GM23338 (cell line): ENCODE measurements around the gene HSPE1. TPM values are rescaled to one million over a fixed set of nuclear protein-coding genes. Genes with fewer than 3 reads are reported as not detected.

Source experiments
- ATAC-seq: fragments of 200-7000 bp; cut with Tn5 transposase; 3 replicates; pipeline ENCODE4 v1.9.1; 2020
- DNase-seq: peaks from one replicate; pipeline ENCODE4 v3.0.0-alpha.2; 2015; ENCODE audit warnings: low spot score
- H2AFZ ChIP-seq: fragments of 200-600 bp; sonication (generic); 2 replicates; pipeline ENCODE4 v1.8.0; 2016; ENCODE audit warnings: antibody characterized with exemption, mild to moderate bottlenecking, moderate library complexity
- H3F3A ChIP-seq: fragments of 200-600 bp; sonication (generic); replicated peaks from 2 replicates; pipeline ENCODE4 v1.8.0; 2017; ENCODE audit warnings: antibody characterized with exemption, mixed run types, low read depth
- H3K27ac ChIP-seq: fragments of 200-600 bp; sonication (generic); 2 replicates; pipeline ENCODE4 v1.6.1; 2016; ENCODE audit warnings: low read depth
- H3K27me3 ChIP-seq: fragments of 200-600 bp; sonication (generic); 2 replicates; pipeline ENCODE4 v1.8.0; 2016; ENCODE audit warnings: mild to moderate bottlenecking, mixed run types, moderate library complexity; ENCODE audit not compliant: insufficient read depth
- H3K36me3 ChIP-seq: fragments of 200-600 bp; sonication (generic); 2 replicates; pipeline ENCODE4 v1.8.0; 2016; ENCODE audit warnings: mild to moderate bottlenecking; ENCODE audit not compliant: insufficient read depth
- H3K4me1 ChIP-seq: fragments of 200-600 bp; sonication (generic); 2 replicates; pipeline ENCODE4 v1.8.0; 2016; ENCODE audit warnings: mild to moderate bottlenecking, moderate library complexity; ENCODE audit not compliant: insufficient read depth
- H3K4me2 ChIP-seq: fragments of 200-600 bp; sonication (generic); 2 replicates; pipeline ENCODE4 v1.7.1; 2017; ENCODE audit warnings: mixed run types
- H3K4me3 ChIP-seq: fragments of 200-600 bp; sonication (generic); 2 replicates; pipeline ENCODE4 v1.6.1; 2016; ENCODE audit warnings: mixed run types
- H3K79me2 ChIP-seq: fragments of 200-600 bp; sonication (generic); replicated peaks from 2 replicates; pipeline ENCODE4 v1.8.0; 2017; ENCODE audit warnings: mild to moderate bottlenecking; ENCODE audit not compliant: insufficient read depth
- H3K9me2 ChIP-seq: fragments of 200-600 bp; sonication (generic); 2 replicates; pipeline ENCODE4 v1.8.0; 2017; ENCODE audit not compliant: insufficient read depth
- H4K20me1 ChIP-seq: fragments of 200-600 bp; sonication (generic); replicated peaks from 2 replicates; pipeline ENCODE4 v1.8.0; 2017; ENCODE audit warnings: mild to moderate bottlenecking; ENCODE audit not compliant: insufficient read depth
- H3K27ac Mint-ChIP-seq: 2 replicates; pipeline ENCODE4 v1.8.0; 2020; ENCODE audit warnings: inconsistent platforms, mild to moderate bottlenecking, moderate library complexity, mixed read lengths
- H3K27me3 Mint-ChIP-seq: 3 replicates; pipeline ENCODE4 v1.8.0; 2022; ENCODE audit warnings: low read depth, mild to moderate bottlenecking, moderate library complexity, mixed read lengths, inconsistent platforms; ENCODE audit not compliant: insufficient read depth, poor library complexity
- H3K36me3 Mint-ChIP-seq: 3 replicates; pipeline ENCODE4 v1.8.0; 2021; ENCODE audit warnings: low read depth, mild to moderate bottlenecking, inconsistent platforms, moderate library complexity, mixed read lengths
- H3K4me1 Mint-ChIP-seq: 3 replicates; pipeline ENCODE4 v1.8.0; 2020; ENCODE audit warnings: mild to moderate bottlenecking, inconsistent platforms, mixed read lengths
- H3K4me3 Mint-ChIP-seq: 3 replicates; pipeline ENCODE4 v1.8.0; 2021; ENCODE audit warnings: moderate library complexity, mild to moderate bottlenecking, inconsistent platforms, mixed read lengths
- H3K9me3 Mint-ChIP-seq: 3 replicates; pipeline ENCODE4 v1.8.0; 2020; ENCODE audit warnings: moderate library complexity, mild to moderate bottlenecking, inconsistent platforms, mixed read lengths
- CREB1 ChIP-seq: fragments of 250-450 bp; sonication (Bioruptor Pico); IDR thresholded peaks from 2 replicates; pipeline ENCODE4 v1.5.0; 2020; ENCODE audit warnings: low read depth, mild to moderate bottlenecking, moderate library complexity
- EZH2 ChIP-seq: fragments of 200-600 bp; sonication (generic); IDR thresholded peaks from one replicate; pipeline ENCODE4 v1.8.0; 2017; ENCODE audit warnings: antibody characterized with exemption, mild to moderate bottlenecking, low read depth; ENCODE audit not compliant: unreplicated experiment
- EZH2phosphoT487 ChIP-seq: fragments of 200-600 bp; sonication (generic); IDR thresholded peaks from one replicate; pipeline ENCODE4 v1.8.1; 2018; ENCODE audit warnings: antibody characterized with exemption; ENCODE audit not compliant: unreplicated experiment
- JUNB ChIP-seq: IDR thresholded peaks from one replicate; pipeline ENCODE4 v1.6.1; 2016; ENCODE audit warnings: antibody characterized with exemption; ENCODE audit not compliant: unreplicated experiment
- NANOG ChIP-seq: IDR thresholded peaks from 2 replicates; pipeline ENCODE4 v1.6.1; 2016; ENCODE audit warnings: antibody characterized with exemption, borderline replicate concordance
- POLR2AphosphoS5 ChIP-seq: IDR thresholded peaks from 2 replicates; pipeline ENCODE4 v1.6.1; 2016; ENCODE audit warnings: antibody characterized with exemption, low read depth
- ZNF114 ChIP-seq: fragments of 250-450 bp; sonication (Bioruptor Pico); IDR thresholded peaks from 2 replicates; pipeline ENCODE4 v1.5.0; 2020; ENCODE audit warnings: mild to moderate bottlenecking, moderate library complexity
- ZNF331 ChIP-seq: fragments of 250-450 bp; sonication (Bioruptor Pico); IDR thresholded peaks from 2 replicates; pipeline ENCODE4 v1.5.0; 2020; ENCODE audit warnings: low read depth, mild to moderate bottlenecking, moderate library complexity
- long read RNA-seq: library from polyadenylated mRNA; unstranded; transcript quantifications from one replicate; pipeline ENCODE4 v2.0.0, GENCODE V29; 2020; ENCODE audit not compliant: unreplicated experiment
- polyA plus RNA-seq: library from polyadenylated mRNA; unstranded; fragments of >200 nt; fragmentation: Nextera tagmentation; extraction: Ambion mirVana; gene quantifications from 2 replicates; pipeline ENCODE4 v1.2.1, GENCODE V29; 2016
- total RNA-seq: library from RNA; depleted of rRNA; stranded (reverse); fragments of >200 nt; shearing (Covaris generic); gene quantifications from 2 replicates; pipeline ENCODE4 v1.2.3, GENCODE V29; 2014; rRNA removed
- TF ChIP-seq, protein P1 (sequence below): IDR thresholded peaks from one replicate; pipeline ENCODE4 v1.6.1; 2018; ENCODE audit warnings: antibody characterized with exemption; ENCODE audit not compliant: unreplicated experiment
- TF ChIP-seq, protein P2 (sequence below), 2 experiments: fragments of 200-600 bp in 1 of 2; sonication (generic) in 1 of 2; conservative IDR thresholded peaks; 2 replicates each; pipeline versions ENCODE4 v1.5.1 to v1.6.1; 2016 to 2017; ENCODE audit warnings: antibody characterized with exemption in 2 of 2, low read depth in 2 of 2, mild to moderate bottlenecking in 2 of 2, moderate library complexity in 1 of 2
- TF ChIP-seq, protein P3 (sequence below): fragments of 250-450 bp; sonication (Bioruptor Pico); IDR thresholded peaks from 2 replicates; pipeline ENCODE4 v1.5.0; 2020; ENCODE audit warnings: mild to moderate bottlenecking, moderate library complexity
- TF ChIP-seq, protein P4 (sequence below): IDR thresholded peaks from 2 replicates; pipeline ENCODE4 v1.6.1; 2016; ENCODE audit warnings: antibody characterized with exemption

The HSPE1 gene
- total RNA-seq (286 and 328 TPM in 2 replicates), polyA plus RNA-seq (1,493 and 1,529 TPM in 2 replicates)
- long read RNA-seq, transcript HSPE1-201 (4 exons, 950 nt): major isoform, 409 of 433 reads
- long read RNA-seq, partial matches to known transcripts: 12 of 433 reads
- long read RNA-seq, other reads (novel, unspliced or antisense): 9 of 433 reads

DNA sequence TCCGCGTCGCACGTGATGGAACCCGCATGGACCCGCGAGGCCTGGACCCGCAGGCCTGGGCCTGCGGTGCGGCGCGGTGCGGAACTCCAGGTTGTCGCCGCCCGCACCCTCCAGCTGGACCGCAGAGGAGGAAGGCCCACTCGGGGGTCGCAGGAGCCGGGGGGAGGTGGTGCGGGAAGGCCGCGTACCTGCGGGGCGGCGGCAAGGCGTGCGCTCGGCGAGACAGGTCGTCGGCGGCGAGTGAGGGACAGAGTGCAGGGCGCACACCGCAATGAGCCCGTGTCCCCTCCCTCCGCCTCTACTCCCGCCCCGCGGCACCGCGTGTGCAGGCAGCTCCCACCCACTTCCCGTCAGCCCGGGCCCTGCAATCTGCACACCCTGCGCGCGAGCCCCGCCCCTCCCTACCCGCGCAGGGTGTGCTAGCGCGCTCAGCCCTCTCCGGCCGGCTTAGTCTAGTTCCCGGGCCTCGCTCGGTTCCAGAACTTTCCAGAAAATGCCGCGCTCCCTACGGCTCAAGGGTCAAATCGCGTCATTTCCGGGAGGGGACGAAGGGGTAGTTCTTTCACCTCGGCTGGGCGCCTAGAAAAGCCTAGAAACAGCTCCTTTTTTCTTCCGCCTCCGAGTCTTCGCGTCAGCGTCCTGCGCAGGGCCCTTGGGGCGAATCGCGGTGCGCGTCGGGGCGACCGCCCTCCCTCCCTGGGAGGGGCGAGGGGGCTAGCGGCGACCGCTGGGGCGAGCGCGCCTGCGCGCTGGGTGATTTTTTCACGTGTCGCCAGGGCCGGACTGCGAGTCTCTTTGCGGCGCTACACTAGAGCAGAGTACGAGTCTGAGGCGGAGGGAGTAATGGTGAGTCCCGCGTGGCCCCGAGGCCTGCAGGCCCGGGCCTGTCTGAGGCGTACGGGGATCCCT, at the start of gene HSPE1, which contains the start of gene HSPD1:
Gene HSPE1 (plus strand): TSS at position 786 of the 909 bp plus-strand sequence. CDS start 58 bp downstream, at position 844.
Gene HSPD1 (minus strand): TSS at position 247 of the 909 bp plus-strand sequence. CDS start 992 bp downstream, outside the sequence.
- peaks cover 59% of the 10 kb centered on the region for H3K36me3 ChIP-seq
- Mint-ChIP-seq H3K36me3 (peaks cover 90% of the 10 kb centered on the region), H3K27me3 (peaks cover 6% of the 10 kb centered on the region), H3K9me3 (peaks cover 9% of the 10 kb centered on the region; the same call in 2 of the 3 replicates), H3K27ac (peak within 1 kb of the TSS; percentile 99), H3K4me1 (peaks cover 37% of the 10 kb centered on the region), H3K4me3 (peak within 1 kb of the TSS; percentile 96)
- no peak within 1 kb of the TSS for H2AFZ ChIP-seq
- DNase-seq: peak; percentile 100
- H3F3A ChIP-seq: peaks cover 35% of the 10 kb centered on the region
- H3K4me1 ChIP-seq: peaks cover 32% of the 10 kb centered on the region
- peak within 1 kb of the TSS; percentile 94 for H3K4me2 ChIP-seq
- H3K79me2 ChIP-seq: peaks cover 83% of the 10 kb centered on the region
- peak within 1 kb of the TSS; percentile 96 for H3K27ac ChIP-seq
- H3K9me2 ChIP-seq: no peaks in the 10 kb centered on the region
- H4K20me1 ChIP-seq: peaks cover 41% of the 10 kb centered on the region
- peak; percentile 90 for ATAC-seq
- H3K27me3 ChIP-seq: no peaks in the 10 kb centered on the region
- H3K4me3 ChIP-seq: peak within 1 kb of the TSS; percentile 84
- TF ChIP-seq CREB1 (CRISPR knock-in tag) (peak; percentile 95), JUNB (peak; percentile 52), ZNF114 (no peak), EZH2 (no peak), EZH2phosphoT487 (no peak), POLR2AphosphoS5 (peak; percentile 94), NANOG (no peak), ZNF331 (CRISPR knock-in tag) (no peak)
- TF ChIP-seq, protein P1, sequence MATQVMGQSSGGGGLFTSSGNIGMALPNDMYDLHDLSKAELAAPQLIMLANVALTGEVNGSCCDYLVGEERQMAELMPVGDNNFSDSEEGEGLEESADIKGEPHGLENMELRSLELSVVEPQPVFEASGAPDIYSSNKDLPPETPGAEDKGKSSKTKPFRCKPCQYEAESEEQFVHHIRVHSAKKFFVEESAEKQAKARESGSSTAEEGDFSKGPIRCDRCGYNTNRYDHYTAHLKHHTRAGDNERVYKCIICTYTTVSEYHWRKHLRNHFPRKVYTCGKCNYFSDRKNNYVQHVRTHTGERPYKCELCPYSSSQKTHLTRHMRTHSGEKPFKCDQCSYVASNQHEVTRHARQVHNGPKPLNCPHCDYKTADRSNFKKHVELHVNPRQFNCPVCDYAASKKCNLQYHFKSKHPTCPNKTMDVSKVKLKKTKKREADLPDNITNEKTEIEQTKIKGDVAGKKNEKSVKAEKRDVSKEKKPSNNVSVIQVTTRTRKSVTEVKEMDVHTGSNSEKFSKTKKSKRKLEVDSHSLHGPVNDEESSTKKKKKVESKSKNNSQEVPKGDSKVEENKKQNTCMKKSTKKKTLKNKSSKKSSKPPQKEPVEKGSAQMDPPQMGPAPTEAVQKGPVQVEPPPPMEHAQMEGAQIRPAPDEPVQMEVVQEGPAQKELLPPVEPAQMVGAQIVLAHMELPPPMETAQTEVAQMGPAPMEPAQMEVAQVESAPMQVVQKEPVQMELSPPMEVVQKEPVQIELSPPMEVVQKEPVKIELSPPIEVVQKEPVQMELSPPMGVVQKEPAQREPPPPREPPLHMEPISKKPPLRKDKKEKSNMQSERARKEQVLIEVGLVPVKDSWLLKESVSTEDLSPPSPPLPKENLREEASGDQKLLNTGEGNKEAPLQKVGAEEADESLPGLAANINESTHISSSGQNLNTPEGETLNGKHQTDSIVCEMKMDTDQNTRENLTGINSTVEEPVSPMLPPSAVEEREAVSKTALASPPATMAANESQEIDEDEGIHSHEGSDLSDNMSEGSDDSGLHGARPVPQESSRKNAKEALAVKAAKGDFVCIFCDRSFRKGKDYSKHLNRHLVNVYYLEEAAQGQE: no peak
- TF ChIP-seq, protein P2, sequence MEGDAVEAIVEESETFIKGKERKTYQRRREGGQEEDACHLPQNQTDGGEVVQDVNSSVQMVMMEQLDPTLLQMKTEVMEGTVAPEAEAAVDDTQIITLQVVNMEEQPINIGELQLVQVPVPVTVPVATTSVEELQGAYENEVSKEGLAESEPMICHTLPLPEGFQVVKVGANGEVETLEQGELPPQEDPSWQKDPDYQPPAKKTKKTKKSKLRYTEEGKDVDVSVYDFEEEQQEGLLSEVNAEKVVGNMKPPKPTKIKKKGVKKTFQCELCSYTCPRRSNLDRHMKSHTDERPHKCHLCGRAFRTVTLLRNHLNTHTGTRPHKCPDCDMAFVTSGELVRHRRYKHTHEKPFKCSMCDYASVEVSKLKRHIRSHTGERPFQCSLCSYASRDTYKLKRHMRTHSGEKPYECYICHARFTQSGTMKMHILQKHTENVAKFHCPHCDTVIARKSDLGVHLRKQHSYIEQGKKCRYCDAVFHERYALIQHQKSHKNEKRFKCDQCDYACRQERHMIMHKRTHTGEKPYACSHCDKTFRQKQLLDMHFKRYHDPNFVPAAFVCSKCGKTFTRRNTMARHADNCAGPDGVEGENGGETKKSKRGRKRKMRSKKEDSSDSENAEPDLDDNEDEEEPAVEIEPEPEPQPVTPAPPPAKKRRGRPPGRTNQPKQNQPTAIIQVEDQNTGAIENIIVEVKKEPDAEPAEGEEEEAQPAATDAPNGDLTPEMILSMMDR (conservative IDR thresholded peaks at IDR 0.05; ENCODE audit: low read depth in 2 of 2): no peak
- TF ChIP-seq, protein P3, sequence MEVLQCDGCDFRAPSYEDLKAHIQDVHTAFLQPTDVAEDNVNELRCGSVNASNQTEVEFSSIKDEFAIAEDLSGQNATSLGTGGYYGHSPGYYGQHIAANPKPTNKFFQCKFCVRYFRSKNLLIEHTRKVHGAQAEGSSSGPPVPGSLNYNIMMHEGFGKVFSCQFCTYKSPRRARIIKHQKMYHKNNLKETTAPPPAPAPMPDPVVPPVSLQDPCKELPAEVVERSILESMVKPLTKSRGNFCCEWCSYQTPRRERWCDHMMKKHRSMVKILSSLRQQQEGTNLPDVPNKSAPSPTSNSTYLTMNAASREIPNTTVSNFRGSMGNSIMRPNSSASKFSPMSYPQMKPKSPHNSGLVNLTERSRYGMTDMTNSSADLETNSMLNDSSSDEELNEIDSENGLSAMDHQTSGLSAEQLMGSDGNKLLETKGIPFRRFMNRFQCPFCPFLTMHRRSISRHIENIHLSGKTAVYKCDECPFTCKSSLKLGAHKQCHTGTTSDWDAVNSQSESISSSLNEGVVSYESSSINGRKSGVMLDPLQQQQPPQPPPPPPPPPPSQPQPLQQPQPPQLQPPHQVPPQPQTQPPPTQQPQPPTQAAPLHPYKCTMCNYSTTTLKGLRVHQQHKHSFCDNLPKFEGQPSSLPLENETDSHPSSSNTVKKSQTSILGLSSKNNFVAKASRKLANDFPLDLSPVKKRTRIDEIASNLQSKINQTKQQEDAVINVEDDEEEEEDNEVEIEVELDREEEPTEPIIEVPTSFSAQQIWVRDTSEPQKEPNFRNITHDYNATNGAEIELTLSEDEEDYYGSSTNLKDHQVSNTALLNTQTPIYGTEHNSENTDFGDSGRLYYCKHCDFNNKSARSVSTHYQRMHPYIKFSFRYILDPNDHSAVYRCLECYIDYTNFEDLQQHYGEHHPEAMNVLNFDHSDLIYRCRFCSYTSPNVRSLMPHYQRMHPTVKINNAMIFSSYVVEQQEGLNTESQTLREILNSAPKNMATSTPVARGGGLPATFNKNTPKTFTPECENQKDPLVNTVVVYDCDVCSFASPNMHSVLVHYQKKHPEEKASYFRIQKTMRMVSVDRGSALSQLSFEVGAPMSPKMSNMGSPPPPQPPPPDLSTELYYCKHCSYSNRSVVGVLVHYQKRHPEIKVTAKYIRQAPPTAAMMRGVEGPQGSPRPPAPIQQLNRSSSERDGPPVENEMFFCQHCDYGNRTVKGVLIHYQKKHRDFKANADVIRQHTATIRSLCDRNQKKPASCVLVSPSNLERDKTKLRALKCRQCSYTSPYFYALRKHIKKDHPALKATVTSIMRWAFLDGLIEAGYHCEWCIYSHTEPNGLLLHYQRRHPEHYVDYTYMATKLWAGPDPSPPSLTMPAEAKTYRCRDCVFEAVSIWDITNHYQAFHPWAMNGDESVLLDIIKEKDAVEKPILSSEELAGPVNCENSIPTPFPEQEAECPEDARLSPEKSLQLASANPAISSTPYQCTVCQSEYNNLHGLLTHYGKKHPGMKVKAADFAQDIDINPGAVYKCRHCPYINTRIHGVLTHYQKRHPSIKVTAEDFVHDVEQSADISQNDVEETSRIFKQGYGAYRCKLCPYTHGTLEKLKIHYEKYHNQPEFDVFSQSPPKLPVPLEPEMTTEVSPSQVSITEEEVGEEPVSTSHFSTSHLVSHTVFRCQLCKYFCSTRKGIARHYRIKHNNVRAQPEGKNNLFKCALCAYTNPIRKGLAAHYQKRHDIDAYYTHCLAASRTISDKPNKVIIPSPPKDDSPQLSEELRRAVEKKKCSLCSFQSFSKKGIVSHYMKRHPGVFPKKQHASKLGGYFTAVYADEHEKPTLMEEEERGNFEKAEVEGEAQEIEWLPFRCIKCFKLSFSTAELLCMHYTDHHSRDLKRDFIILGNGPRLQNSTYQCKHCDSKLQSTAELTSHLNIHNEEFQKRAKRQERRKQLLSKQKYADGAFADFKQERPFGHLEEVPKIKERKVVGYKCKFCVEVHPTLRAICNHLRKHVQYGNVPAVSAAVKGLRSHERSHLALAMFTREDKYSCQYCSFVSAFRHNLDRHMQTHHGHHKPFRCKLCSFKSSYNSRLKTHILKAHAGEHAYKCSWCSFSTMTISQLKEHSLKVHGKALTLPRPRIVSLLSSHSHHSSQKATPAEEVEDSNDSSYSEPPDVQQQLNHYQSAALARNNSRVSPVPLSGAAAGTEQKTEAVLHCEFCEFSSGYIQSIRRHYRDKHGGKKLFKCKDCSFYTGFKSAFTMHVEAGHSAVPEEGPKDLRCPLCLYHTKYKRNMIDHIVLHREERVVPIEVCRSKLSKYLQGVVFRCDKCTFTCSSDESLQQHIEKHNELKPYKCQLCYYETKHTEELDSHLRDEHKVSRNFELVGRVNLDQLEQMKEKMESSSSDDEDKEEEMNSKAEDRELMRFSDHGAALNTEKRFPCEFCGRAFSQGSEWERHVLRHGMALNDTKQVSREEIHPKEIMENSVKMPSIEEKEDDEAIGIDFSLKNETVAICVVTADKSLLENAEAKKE (CRISPR knock-in tag): no peak
- TF ChIP-seq, protein P4, sequence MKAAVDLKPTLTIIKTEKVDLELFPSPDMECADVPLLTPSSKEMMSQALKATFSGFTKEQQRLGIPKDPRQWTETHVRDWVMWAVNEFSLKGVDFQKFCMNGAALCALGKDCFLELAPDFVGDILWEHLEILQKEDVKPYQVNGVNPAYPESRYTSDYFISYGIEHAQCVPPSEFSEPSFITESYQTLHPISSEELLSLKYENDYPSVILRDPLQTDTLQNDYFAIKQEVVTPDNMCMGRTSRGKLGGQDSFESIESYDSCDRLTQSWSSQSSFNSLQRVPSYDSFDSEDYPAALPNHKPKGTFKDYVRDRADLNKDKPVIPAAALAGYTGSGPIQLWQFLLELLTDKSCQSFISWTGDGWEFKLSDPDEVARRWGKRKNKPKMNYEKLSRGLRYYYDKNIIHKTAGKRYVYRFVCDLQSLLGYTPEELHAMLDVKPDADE: peak; percentile 70
